SJSA1 (cell line): Measurements from ENCODE around the gene TBC1D16. TPM values are rescaled to one million over a fixed set of nuclear protein-coding genes. Genes with fewer than 3 reads are reported as not detected.
"Not testable (repeated sequence)": the region's sequence is repeated elsewhere in the genome, so short reads cannot be mapped to it uniquely, and the experiment has no call there.

Experiments used
- DNase-seq, 2 experiments: peaks; one replicate each; pipeline ENCODE4 v3.0.0-alpha.2; 2015 to 2020; ENCODE audit warnings: low spot score in 2 of 2, low read depth in 1 of 2
- H3K27ac ChIP-seq: fragments of 250-450 bp; sonication (Bioruptor Pico); 2 replicates; pipeline ENCODE4 v1.5.1; 2020; ENCODE audit warnings: mild to moderate bottlenecking, moderate library complexity
- H3K27me3 ChIP-seq: fragments of 250-450 bp; sonication (Bioruptor Pico); replicated peaks from 2 replicates; pipeline ENCODE4 v1.5.1; 2020; ENCODE audit warnings: mild to moderate bottlenecking, moderate library complexity
- H3K36me3 ChIP-seq: fragments of 250-450 bp; sonication (Bioruptor Pico); 2 replicates; pipeline ENCODE4 v1.5.1; 2020; ENCODE audit warnings: mild to moderate bottlenecking
- H3K4me1 ChIP-seq: fragments of 250-450 bp; sonication (Bioruptor Pico); replicated peaks from 2 replicates; pipeline ENCODE4 v1.6.1; 2021; ENCODE audit warnings: mild to moderate bottlenecking
- H3K4me3 ChIP-seq: fragments of 250-450 bp; sonication (Bioruptor Pico); 2 replicates; pipeline ENCODE4 v1.5.1; 2020; ENCODE audit warnings: mild to moderate bottlenecking
- H3K9me3 ChIP-seq: fragments of 250-450 bp; sonication (Bioruptor Pico); replicated peaks from 2 replicates; pipeline ENCODE4 v1.5.1; 2020; ENCODE audit warnings: mild to moderate bottlenecking
- total RNA-seq: library from RNA; depleted of rRNA; stranded (reverse); fragments of >200 nt; shearing (Covaris generic); gene quantifications from 2 replicates; pipeline ENCODE4 v1.2.3, GENCODE V29; 2014

Gene TBC1D16
- total RNA-seq, 1 experiment from 2014 or later = 42.0 TPM

DNA sequence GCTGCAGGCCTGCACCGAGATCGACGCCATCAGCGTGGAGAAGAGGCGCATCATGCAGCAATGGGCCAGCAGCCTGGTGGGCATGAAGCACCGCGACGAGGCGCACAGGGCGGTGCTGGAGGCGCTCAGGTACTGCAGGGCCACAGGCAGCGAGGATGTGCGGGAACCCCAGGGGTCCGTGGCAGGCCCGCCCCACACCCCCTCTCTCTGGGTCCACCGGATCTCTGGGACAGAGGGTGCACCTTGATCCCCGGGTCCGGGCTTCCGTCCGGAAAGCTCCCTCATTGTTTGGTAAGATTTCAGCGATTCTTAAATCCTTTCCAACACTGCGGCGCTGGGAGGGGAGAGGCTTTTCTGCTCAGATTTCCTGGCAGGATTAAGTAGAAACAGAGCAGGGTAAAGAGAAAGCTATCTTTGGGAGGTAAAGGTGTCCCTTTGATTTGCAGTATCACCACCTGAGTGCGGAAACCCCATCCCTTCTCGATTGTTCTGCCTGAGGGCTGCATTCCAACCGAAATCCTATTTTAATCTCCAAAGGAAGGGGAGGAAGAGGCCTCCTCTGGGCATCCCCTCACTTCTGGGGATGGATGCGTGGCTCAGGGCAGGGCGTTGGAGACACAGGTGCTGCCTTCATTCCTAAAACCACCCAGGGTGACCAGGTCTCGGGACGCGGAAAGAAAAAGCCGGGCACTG is 30.0 kb upstream of the TBC1D16 start:
- Histone ChIP-seq H3K4me1 (peaks cover 29% of the 10 kb centered on the region), H3K9me3 (no peaks in the 10 kb centered on the region), H3K27ac (no peak overlapping the region), H3K27me3 (no peaks in the 10 kb centered on the region), H3K36me3 (no peaks in the 10 kb centered on the region), H3K4me3 (no peak overlapping the region)
- no peak for DNase-seq

DNA sequence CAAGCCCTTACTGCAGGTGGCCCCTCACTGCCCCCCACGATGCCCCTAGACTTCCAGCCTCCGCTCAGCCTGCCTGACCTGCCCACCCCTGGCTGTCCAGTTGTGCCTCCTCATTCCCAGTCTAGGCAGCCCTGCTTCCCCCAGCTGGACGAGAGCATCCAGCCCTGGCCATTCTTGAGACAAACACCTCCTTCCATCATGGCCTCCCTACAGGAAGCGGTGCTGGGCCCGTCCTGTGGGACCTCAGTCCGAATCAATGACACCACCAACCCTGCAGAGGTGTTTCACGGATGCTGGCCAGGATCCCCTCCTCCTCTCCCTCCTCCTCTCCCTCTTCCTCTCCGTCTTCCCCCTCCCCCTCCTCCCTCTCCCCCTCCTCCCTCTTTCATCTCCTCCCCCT is 29.0 kb upstream of the TBC1D16 start:
- no peaks in the 10 kb centered on the region for H3K27me3 ChIP-seq
- H3K9me3 ChIP-seq = no peaks in the 10 kb centered on the region
- H3K36me3 ChIP-seq = no peaks in the 10 kb centered on the region
- no peak for DNase-seq
- H3K4me3 ChIP-seq = no peak overlapping the region
- peaks cover 24% of the 10 kb centered on the region for H3K4me1 ChIP-seq
- H3K27ac ChIP-seq = 0 out of 2 replicates have a peak overlapping the region, but pooled peaks have one; percentile 7

DNA sequence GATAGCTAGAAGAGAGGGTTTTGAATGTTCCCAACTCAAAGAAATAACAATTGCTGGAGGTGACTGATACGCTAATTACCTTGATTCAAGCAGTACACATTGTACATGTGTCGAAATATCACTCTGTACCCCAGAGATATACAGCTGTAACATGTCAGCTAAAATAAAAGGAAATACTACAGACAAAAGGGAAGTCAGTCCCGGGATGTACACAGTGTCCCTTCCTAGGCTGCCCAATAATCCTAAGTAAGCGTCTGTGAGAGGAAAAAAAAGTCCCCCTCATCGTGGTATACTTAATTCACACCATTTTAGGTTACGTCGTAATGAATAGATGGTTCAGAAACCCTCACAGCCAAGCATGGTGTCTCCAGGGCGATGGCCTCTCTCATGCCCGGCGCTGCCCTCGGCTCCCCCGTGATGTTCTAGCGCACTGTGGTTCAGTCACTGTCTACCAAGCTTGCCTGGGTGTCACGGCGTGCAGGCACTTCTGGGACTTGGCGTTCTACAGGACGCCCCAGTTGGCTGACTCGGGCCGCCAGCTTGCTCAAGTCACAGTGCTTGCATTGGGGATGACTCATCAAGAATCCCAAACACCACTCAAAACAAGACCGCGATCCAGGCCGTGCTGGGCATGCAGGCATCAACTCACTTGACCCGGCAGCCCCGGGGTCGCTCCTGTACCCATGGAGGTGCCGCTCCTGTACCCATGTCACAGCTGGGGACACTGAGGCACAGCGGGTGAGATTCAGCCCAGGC is 28.3 kb upstream of the TBC1D16 start:
- H3K36me3 ChIP-seq = no peaks in the 10 kb centered on the region
- H3K27me3 ChIP-seq = no peaks in the 10 kb centered on the region
- H3K9me3 ChIP-seq = no peaks in the 10 kb centered on the region
- peaks cover 18% of the 10 kb centered on the region for H3K4me1 ChIP-seq
- peak; percentile 63 to 91 for DNase-seq
- H3K4me3 ChIP-seq = no peak overlapping the region
- 0 out of 2 replicates have a peak overlapping the region, but pooled peaks have one; percentile 7 for H3K27ac ChIP-seq

DNA sequence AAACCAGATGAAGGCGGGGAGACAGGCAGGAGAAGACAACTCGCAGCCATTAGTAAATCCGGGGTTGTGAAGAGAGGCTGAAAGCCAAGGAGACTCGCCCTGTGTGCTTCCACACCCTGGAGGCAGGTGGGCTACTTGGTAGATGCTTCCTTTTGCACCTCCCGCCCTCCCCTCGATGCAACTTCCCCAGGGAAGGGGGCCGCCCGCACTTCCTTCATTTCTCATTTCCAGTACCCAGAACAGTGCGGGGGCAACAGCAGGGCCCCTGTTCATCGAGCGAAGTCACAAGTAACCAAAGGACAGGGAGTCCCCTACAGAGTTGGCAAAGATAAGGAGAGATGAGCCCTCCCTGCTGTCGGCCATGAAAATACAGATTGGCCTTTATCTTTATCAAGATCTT is 25.7 kb upstream of the TBC1D16 start:
- H3K4me1 ChIP-seq = peaks cover 10% of the 10 kb centered on the region
- no peak for DNase-seq
- no peaks in the 10 kb centered on the region for H3K27me3 ChIP-seq
- H3K27ac ChIP-seq = no peak overlapping the region
- no peaks in the 10 kb centered on the region for H3K36me3 ChIP-seq
- no peaks in the 10 kb centered on the region for H3K9me3 ChIP-seq
- H3K4me3 ChIP-seq = no peak overlapping the region

DNA sequence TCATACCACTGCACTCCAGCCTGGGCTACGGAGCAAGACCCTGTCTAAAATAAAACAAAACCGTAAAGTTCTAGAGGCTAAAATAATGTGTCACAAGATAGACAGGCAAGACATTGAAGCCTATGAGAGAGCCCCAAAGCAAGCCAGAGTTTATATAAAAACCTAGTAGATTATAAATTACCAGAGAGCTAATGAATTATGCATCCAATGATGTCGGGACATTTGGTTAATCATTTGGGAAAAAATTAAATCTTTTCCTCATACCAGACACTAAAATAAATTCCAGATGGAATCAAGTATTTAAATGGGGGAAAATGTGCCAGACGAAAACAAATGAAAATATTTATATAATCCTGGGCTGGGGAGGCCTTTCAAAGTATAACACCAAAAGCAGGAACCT is 25.0 kb upstream of the TBC1D16 start:
- H3K4me3 ChIP-seq = no peak overlapping the region
- no peaks in the 10 kb centered on the region for H3K9me3 ChIP-seq
- no peaks in the 10 kb centered on the region for H3K36me3 ChIP-seq
- peaks cover 10% of the 10 kb centered on the region for H3K4me1 ChIP-seq
- H3K27ac ChIP-seq = no peak overlapping the region
- no peak for DNase-seq
- no peaks in the 10 kb centered on the region for H3K27me3 ChIP-seq

DNA sequence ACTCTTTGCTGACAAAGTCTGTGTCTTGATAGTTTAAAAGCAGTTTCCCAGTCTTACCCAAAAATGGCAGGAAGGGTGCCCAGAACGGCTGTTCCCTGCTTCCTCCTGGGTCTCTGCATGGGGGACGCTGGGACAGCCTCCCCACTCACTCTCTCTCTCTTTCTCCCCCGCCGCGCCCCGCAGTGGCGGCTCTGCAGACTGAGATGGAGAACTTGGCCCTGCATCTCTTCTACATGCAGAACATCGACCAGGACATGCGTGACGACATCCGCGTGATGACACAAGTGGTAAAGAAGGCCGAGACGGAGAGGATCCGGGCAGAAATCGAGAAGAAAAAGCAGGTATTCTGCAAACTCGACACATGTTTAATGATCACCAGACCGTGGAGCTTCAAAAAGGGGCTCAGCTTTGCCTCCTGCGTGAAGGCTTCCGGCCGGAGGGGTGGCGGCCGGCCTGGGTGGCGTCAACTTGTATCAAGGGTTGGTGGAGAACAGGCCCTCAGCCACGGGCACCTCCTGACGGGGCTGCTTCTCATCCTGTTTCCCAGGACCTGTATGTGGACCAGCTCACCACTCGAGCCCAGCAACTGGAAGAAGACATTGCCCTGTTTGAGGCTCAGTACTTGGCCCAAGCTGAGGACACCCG is 22.8 kb upstream of the TBC1D16 start:
- Histone ChIP-seq H3K4me3 (no peak overlapping the region), H3K27me3 (no peaks in the 10 kb centered on the region), H3K9me3 (no peaks in the 10 kb centered on the region), H3K4me1 (peaks cover 9% of the 10 kb centered on the region), H3K36me3 (no peaks in the 10 kb centered on the region), H3K27ac (no peak overlapping the region)
- no peak for DNase-seq

DNA sequence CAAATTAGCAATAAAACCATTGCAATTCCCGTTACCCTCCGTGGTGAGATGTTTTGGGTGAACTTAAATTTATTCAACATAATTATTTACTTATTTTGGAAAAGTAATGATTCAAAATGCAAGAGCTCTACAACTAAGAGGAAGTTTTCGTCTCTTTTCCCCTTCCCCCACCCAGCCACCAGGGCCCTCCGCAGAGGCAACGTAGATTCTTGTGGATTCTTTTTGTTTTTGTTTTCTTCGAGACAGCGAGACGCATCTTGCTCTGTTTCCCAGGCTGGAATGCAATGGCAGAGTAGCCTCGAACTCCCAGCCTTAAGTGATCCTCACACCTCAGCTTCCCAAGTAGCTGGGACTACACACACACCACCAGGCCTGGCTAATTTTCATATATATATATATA is 19.9 kb upstream of the TBC1D16 start:
- peaks cover 13% of the 10 kb centered on the region for H3K4me1 ChIP-seq
- H3K4me3 ChIP-seq = no peak overlapping the region
- no peaks in the 10 kb centered on the region for H3K27me3 ChIP-seq
- no peak overlapping the region for H3K27ac ChIP-seq
- H3K36me3 ChIP-seq = no peaks in the 10 kb centered on the region
- H3K9me3 ChIP-seq = no peaks in the 10 kb centered on the region
- DNase-seq = no peak

DNA sequence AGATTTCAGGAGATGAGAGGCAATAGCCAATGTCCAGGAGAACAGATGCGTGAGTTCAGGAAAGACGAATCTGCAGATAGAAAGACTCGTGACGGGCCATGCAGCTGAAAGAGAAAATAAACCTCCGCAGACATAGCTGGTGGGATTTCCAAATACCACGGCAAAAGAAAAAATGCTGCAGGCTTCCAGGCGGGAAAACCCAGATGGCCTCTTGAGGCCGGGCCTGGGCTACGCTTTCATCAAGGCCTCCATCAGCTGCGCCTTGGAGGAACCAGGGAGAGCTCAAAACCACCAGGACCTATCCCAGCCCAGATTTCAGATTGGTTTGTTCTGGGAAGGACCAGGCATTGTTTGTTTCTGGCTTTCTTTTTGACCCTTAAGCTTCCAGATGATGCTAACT is 17.4 kb upstream of the TBC1D16 start:
- no peaks in the 10 kb centered on the region for H3K9me3 ChIP-seq
- H3K27me3 ChIP-seq = no peaks in the 10 kb centered on the region
- H3K4me3 ChIP-seq = no peak overlapping the region
- peaks cover 13% of the 10 kb centered on the region for H3K4me1 ChIP-seq
- no peaks in the 10 kb centered on the region for H3K36me3 ChIP-seq
- DNase-seq = no peak
- H3K27ac ChIP-seq = no peak overlapping the region

DNA sequence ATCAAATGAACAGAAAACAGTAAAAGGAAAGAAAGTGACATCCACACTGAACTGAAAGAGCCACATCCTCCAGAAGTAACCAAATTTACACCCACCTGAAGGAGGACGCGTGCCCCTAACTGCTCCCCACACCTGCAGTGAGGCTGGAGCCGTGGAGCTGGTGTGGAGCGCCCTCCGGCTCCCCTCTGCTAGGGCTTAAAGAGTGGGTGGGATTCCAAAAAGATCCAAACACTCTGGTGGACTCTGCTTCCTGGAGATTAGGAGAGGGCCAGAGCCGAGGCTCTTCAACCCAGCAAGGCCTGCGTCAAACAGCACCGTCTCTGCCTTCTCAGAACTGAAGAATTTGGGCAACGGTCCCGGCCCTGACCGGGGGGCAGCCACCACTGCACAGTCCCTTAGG is 16.0 kb upstream of the TBC1D16 start:
- Histone ChIP-seq H3K36me3 (no peaks in the 10 kb centered on the region), H3K4me1 (peaks cover 13% of the 10 kb centered on the region), H3K27ac (no peak overlapping the region), H3K9me3 (no peaks in the 10 kb centered on the region), H3K27me3 (no peaks in the 10 kb centered on the region), H3K4me3 (no peak overlapping the region)
- no peak for DNase-seq

DNA sequence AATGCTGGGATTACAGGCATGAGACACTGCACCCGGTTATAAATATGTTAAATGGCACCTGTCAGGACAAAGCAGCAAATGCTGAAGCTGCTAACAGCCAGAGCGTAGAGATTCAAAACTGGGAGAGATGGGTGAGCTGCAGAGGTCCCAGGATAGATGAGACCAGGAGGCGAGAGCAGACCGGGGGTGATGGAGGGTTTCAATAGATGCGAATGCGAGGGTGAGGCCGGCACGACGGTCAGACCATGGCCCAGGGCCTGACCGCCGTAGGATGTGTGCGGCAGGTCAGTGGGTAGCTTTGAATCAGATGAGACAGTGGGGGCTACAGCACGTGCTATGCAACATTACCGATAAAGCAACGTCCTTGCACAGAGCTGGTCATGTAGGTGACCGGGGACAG is 15.0 kb upstream of the TBC1D16 start:
- Histone ChIP-seq H3K4me3 (no peak overlapping the region), H3K27me3 (no peaks in the 10 kb centered on the region), H3K27ac (no peak overlapping the region), H3K4me1 (peaks cover 13% of the 10 kb centered on the region), H3K9me3 (no peaks in the 10 kb centered on the region), H3K36me3 (no peaks in the 10 kb centered on the region)
- no peak for DNase-seq

DNA sequence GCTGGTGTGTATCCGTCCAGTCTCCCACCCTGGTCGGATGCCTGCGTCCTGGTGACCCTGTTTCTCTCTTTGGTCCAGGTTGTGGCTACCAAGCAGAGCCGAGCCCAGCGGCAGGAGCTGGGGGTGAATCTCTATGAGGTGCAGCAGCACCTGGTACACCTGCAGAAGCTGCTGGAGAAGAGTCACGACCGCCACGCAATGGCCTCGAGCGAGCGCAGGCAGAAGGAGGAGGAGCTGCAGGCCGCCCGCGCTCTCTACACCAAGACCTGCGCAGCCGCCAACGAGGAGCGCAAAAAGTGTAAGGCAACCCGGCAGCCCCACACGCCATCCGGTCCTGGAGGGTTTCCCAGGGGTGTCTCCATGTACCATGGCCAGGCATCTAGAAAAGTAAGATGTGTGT is 14.3 kb upstream of the TBC1D16 start:
- H3K4me3 ChIP-seq = no peak overlapping the region
- H3K4me1 ChIP-seq = peaks cover 13% of the 10 kb centered on the region
- no peak overlapping the region for H3K27ac ChIP-seq
- DNase-seq = no peak
- no peaks in the 10 kb centered on the region for H3K27me3 ChIP-seq
- no peaks in the 10 kb centered on the region for H3K9me3 ChIP-seq
- no peaks in the 10 kb centered on the region for H3K36me3 ChIP-seq

DNA sequence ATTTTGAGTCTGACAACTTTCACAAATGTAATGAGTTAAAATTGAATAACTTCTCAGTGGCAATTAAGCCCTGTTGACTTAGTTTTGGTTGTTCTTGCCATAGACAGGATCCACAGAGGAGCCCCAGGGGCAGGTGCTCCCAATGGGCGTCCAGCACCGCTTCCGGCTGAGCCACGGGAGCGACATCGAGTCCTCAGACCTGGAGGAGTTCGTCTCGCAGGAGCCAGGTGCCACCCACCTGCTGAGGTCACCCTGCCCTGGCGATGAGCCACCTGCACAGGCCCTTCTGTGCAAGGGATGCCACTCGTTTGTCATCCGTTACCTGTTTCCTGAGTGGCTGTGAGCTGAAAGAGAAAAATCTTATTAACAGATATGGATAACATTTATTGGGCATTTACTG is 11.5 kb upstream of the TBC1D16 start:
- Histone ChIP-seq H3K36me3 (no peaks in the 10 kb centered on the region), H3K4me3 (no peak overlapping the region), H3K4me1 (no peaks in the 10 kb centered on the region), H3K27me3 (no peaks in the 10 kb centered on the region), H3K27ac (no peak overlapping the region), H3K9me3 (no peaks in the 10 kb centered on the region)
- DNase-seq = no peak

DNA sequence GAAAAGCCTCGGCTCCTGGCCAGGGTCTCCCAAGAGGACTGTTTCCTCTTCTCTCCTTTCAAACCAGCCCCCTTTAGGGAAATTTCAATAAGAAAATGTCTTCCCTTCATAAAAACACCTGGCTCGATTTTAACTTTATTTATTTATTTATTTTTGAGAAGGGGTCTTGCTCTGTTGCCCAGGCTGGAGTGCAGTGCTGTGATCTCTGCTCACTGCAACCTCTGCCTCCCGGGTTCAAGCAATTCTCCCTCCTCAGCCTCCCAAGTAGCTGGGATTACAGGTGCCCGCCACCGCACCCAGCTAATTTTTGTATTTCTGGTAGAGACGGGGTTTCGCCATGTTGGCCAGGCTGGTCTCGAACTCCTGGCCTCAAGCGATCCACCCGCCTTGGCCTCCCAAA is 11.0 kb upstream of the TBC1D16 start:
- H3K9me3 ChIP-seq, H3K27ac ChIP-seq, H3K4me3 ChIP-seq, H3K36me3 ChIP-seq, H3K27me3 ChIP-seq, DNase-seq, H3K4me1 ChIP-seq: not testable (repeated sequence)

DNA sequence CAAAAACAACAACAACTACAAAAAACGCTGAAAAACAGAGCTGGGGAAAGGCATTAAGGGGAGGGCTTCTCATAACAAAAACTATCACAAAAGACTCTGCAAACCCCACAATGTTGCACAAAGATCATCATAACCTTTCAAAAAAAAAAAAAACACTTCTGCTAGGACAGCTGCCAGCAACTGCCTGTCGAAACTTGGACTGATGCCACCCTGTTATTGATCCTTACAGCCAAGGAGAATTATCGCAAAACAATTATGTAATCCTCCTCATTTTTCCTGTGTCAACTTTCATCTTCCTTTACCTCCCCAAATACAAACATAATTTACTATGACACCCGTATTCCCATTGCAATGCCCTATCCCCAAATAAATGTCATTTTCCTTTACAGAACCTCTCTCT is 10.0 kb upstream of the TBC1D16 start:
- Histone ChIP-seq H3K4me3 (no peak overlapping the region), H3K36me3 (no peaks in the 10 kb centered on the region), H3K9me3 (no peaks in the 10 kb centered on the region), H3K27me3 (no peaks in the 10 kb centered on the region), H3K4me1 (no peaks in the 10 kb centered on the region), H3K27ac (no peak overlapping the region)
- no peak for DNase-seq
